OCI-LY3 (cell line): ENCODE data around the gene CD40LG.
A peak's percentile ranks its signal among the peaks of the same experiment; 100 is the strongest.

Experiments
- H2AFZ ChIP-seq: fragments of 200-600, 300-600 bp; shearing (Covaris generic); 2 replicates; pipeline ENCODE4 v1.6.0; 2014; ENCODE audit warnings: antibody characterized with exemption, low read depth, low read length
- H3K27ac ChIP-seq: fragments of 200-600, 300-600 bp; sonication (generic); 2 replicates; pipeline ENCODE4 v1.5.1; 2014; ENCODE audit warnings: mild to moderate bottlenecking, low read length, moderate library complexity, mixed read lengths
- H3K27me3 ChIP-seq: fragments of 200-600, 300-600 bp; sonication (generic); 2 replicates; pipeline ENCODE4 v1.6.1; 2014; ENCODE audit warnings: low read depth, low read length, mixed read lengths
- H3K36me3 ChIP-seq: fragments of 200-600, 300-600 bp; sonication (generic); replicated peaks from 2 replicates; pipeline ENCODE3; 2014; ENCODE audit warnings: low read depth, low read length, mixed read lengths
- H3K4me1 ChIP-seq: fragments of 300-600, 200-600 bp; sonication (generic); 2 replicates; pipeline ENCODE4 v1.6.1; 2014; ENCODE audit warnings: low read length, mixed read lengths
- H3K4me2 ChIP-seq: fragments of 200-600, 300-600 bp; sonication (generic); 2 replicates; pipeline ENCODE4 v1.6.1; 2014; ENCODE audit warnings: low read length, mixed read lengths
- H3K4me3 ChIP-seq: fragments of 300-600, 200-600 bp; sonication (generic); 2 replicates; pipeline ENCODE4 v1.5.1; 2014; ENCODE audit warnings: antibody characterized with exemption, mild to moderate bottlenecking, low read length, moderate library complexity
- H3K79me2 ChIP-seq: fragments of 300-600, 200-600 bp; shearing (Covaris generic); 2 replicates; pipeline ENCODE4 v1.6.1; 2014; ENCODE audit warnings: mild to moderate bottlenecking, low read length, mixed read lengths
- H3K9ac ChIP-seq: fragments of 300-600, 200-600 bp; shearing (Covaris generic); 2 replicates; pipeline ENCODE4 v1.6.0; 2014; ENCODE audit warnings: mild to moderate bottlenecking, low read length, moderate library complexity
- H3K9me3 ChIP-seq: fragments of 200-600, 300-600 bp; shearing (Covaris generic); 2 replicates; pipeline ENCODE4 v1.6.1; 2014; ENCODE audit warnings: low read length, mixed read lengths; ENCODE audit not compliant: insufficient read depth
- H4K20me1 ChIP-seq: fragments of 200-600, 300-600 bp; sonication (generic); 2 replicates; pipeline ENCODE4 v1.6.1; 2016; ENCODE audit warnings: low read length, mixed read lengths; ENCODE audit not compliant: insufficient read depth
- CTCF ChIP-seq: fragments of 200-600, 300-600 bp; sonication (generic); IDR thresholded peaks from 2 replicates; pipeline ENCODE4 v1.5.1; 2014; ENCODE audit warnings: antibody characterized with exemption, low read length, low read depth
- EZH2phosphoT487 ChIP-seq: fragments of 200-600 bp; shearing (Covaris generic); IDR thresholded peaks from 2 replicates; pipeline ENCODE4 v1.6.1; 2018; ENCODE audit warnings: antibody characterized with exemption, mixed run types, low read depth

The CD40LG gene

GRCh38 chrX:136687457-136687856 is 39.5 kb downstream of the CD40LG start:
- Histone ChIP-seq H3K27me3 (no peaks in the 10 kb centered on the region), H3K4me3 (no peak overlapping the region), H3K27ac (no peak overlapping the region), H3K36me3 (no peaks in the 10 kb centered on the region), H2AFZ (no peak overlapping the region), H4K20me1 (no peaks in the 10 kb centered on the region), H3K79me2 (no peaks in the 10 kb centered on the region), H3K9ac (no peak overlapping the region), H3K4me1 (peaks cover 45% of the 10 kb centered on the region), H3K9me3 (no peaks in the 10 kb centered on the region), H3K4me2 (no peak overlapping the region)
- TF ChIP-seq EZH2phosphoT487, result no peak
- no peak for TF ChIP-seq CTCF

GRCh38 chrX:136689436-136689835 is 41.5 kb downstream of the CD40LG start:
- H3K4me2 ChIP-seq, result no peak overlapping the region
- H3K4me1 ChIP-seq, result peaks cover 50% of the 10 kb centered on the region
- H3K79me2 ChIP-seq, result no peaks in the 10 kb centered on the region
- H3K9me3 ChIP-seq, result no peaks in the 10 kb centered on the region
- H3K36me3 ChIP-seq, result no peaks in the 10 kb centered on the region
- no peak overlapping the region for H2AFZ ChIP-seq
- no peak overlapping the region for H3K27ac ChIP-seq
- no peak for TF ChIP-seq EZH2phosphoT487
- TF ChIP-seq CTCF, result no peak
- H3K27me3 ChIP-seq, result no peaks in the 10 kb centered on the region
- H4K20me1 ChIP-seq, result no peaks in the 10 kb centered on the region
- H3K9ac ChIP-seq, result no peak overlapping the region
- H3K4me3 ChIP-seq, result no peak overlapping the region

GRCh38 chrX:136691028-136691809 is 43.3 kb downstream of the CD40LG start:
- Histone ChIP-seq H3K4me1 (peaks cover 55% of the 10 kb centered on the region), H3K79me2 (no peaks in the 10 kb centered on the region), H3K9ac (no peak overlapping the region), H4K20me1 (no peaks in the 10 kb centered on the region), H3K4me3 (no peak overlapping the region), H3K9me3 (no peaks in the 10 kb centered on the region), H3K4me2 (peak overlapping the region; percentile 25; the same call in 1 of the 2 replicates), H2AFZ (peak overlapping the region; percentile 48; the same call in 1 of the 2 replicates), H3K36me3 (no peaks in the 10 kb centered on the region), H3K27me3 (no peaks in the 10 kb centered on the region), H3K27ac (no peak overlapping the region)
- TF ChIP-seq EZH2phosphoT487 (no peak), CTCF (no peak)

GRCh38 chrX:136692271-136692670 is 44.3 kb downstream of the CD40LG start:
- H4K20me1 ChIP-seq, result no peaks in the 10 kb centered on the region
- peaks cover 50% of the 10 kb centered on the region for H3K4me1 ChIP-seq
- H3K9ac ChIP-seq, result no peak overlapping the region
- H3K4me3 ChIP-seq, result no peak overlapping the region
- H3K36me3 ChIP-seq, result no peaks in the 10 kb centered on the region
- no peak overlapping the region for H2AFZ ChIP-seq
- H3K4me2 ChIP-seq, result no peak overlapping the region
- no peaks in the 10 kb centered on the region for H3K27me3 ChIP-seq
- H3K27ac ChIP-seq, result no peak overlapping the region
- TF ChIP-seq EZH2phosphoT487, result no peak
- no peak for TF ChIP-seq CTCF
- H3K9me3 ChIP-seq, result no peaks in the 10 kb centered on the region
- H3K79me2 ChIP-seq, result no peaks in the 10 kb centered on the region
